A549 (cell line): ENCODE results near the gene SPAG6.

Experiments used
- CTCF ChIP-seq: fragments of >200 bp; sonication (Bioruptor Twin); formaldehyde crosslinking; IDR thresholded peaks from 3 replicates; pipeline ENCODE4 v1.5.1; 2016
- EHMT2 ChIP-seq: fragments of 200-600 bp; sonication (generic); IDR thresholded peaks from 2 replicates; pipeline ENCODE4 v1.6.1; 2016; ENCODE audit warnings: antibody characterized with exemption, low read depth, mild to moderate bottlenecking, moderate library complexity
- FOSL2 ChIP-seq, 2 experiments: fragments of 450-650 bp in 1 of 2; fragments of >200 bp in 1 of 2; sonication (Bioruptor Twin) in 1 of 2; formaldehyde crosslinking; IDR thresholded peaks; 2 replicates each; pipeline versions ENCODE4 v1.5.0 to v1.6.1; 2016 to 2020; ENCODE audit warnings: mild to moderate bottlenecking in 1 of 2, moderate library complexity in 1 of 2
- MAX ChIP-seq: IDR thresholded peaks from 2 replicates; pipeline ENCODE4 v1.6.1; 2012
- RNF2 ChIP-seq: fragments of 200-600 bp; sonication (generic); IDR thresholded peaks from 2 replicates; pipeline ENCODE4 v1.6.1; 2016; ENCODE audit warnings: low read depth, mild to moderate bottlenecking, antibody characterized with exemption, moderate library complexity, borderline replicate concordance
- SREBF2 ChIP-seq: fragments of 450-650 bp; IDR thresholded peaks from 2 replicates; pipeline ENCODE4 v1.6.1; 2014; ENCODE audit warnings: mild to moderate bottlenecking, moderate library complexity

GRCh38 chr10:22466763-22467334 is 121.6 kb downstream of the SPAG6 start:
- TF ChIP-seq CTCF (no peak), MAX (no peak), RNF2 (no peak), FOSL2 (IDR thresholded peaks at IDR 0.05) (no peak), FOSL2 (CRISPR knock-in tag; IDR thresholded peaks at IDR 0.05) (no peak), SREBF2 (no peak), EHMT2 (no peak)
